PFSK-1 (cell line): ENCODE data around the gene KLC4.

ENCODE experiments used
- FOXP2 ChIP-seq: optimal IDR thresholded peaks from 2 replicates; pipeline ENCODE3; 2011; ENCODE audit warnings: borderline replicate concordance, control low read depth, inconsistent platforms; ENCODE audit not compliant: insufficient read depth; ENCODE audit errors: extremely low read length, extremely low read depth
- POLR2AphosphoS5 ChIP-seq: IDR thresholded peaks from 2 replicates; pipeline ENCODE4 v1.6.1; 2012; ENCODE audit warnings: low read depth, mild to moderate bottlenecking, control low read depth, low read length, moderate library complexity
- SIN3A ChIP-seq: IDR thresholded peaks from 2 replicates; pipeline ENCODE4 v1.6.1; 2012; ENCODE audit warnings: mild to moderate bottlenecking, low read length, moderate library complexity, borderline replicate concordance; ENCODE audit not compliant: insufficient read depth
- TAF1 ChIP-seq: IDR thresholded peaks from 2 replicates; pipeline ENCODE4 v1.6.1; 2012; ENCODE audit warnings: low read length, control low read depth, borderline replicate concordance; ENCODE audit not compliant: insufficient read depth
- TF ChIP-seq, protein P1 (sequence below), 2 experiments: IDR thresholded peaks; 2 replicates each; pipeline versions ENCODE4 v1.6.1 to v1.8.0; 2011 to 2012; ENCODE audit warnings: low read depth in 2 of 2, low read length in 2 of 2, control low read depth in 1 of 2, inconsistent platforms in 1 of 2, mild to moderate bottlenecking in 1 of 2, moderate library complexity in 1 of 2; ENCODE audit not compliant: insufficient read depth in 1 of 2

Gene KLC4

DNA sequence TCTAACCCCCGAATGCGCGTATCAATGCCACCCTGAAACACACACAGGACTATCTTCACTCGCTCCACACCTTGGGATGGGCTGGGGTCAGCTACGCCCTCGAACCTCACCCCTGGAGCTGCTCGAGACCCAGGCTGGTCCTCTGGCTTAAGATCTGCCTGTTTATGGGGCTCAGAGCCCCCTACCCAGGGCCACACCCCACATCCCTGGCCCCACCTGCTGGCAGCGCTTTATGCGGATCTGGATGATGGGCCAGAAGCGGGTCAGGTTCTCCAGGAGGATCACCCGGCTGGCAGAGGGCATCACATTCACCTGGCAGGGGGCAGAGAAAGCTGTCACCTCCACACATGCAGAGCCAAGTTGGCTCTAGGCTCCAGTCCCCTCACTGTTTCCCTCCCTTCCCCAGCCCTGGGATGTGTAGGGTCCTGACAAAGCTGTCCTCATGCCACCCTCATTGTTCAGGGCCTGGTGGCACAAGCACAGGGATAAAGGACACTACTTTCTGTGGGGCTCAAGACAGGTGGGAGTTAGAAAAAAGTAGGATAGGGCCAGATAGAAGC lies 14.0 kb upstream of the KLC4 start:
- TF ChIP-seq POLR2AphosphoS5: no peak
- no peak for TF ChIP-seq SIN3A
- no peak for TF ChIP-seq FOXP2
- no peak for TF ChIP-seq TAF1
- TF ChIP-seq, protein P1, sequence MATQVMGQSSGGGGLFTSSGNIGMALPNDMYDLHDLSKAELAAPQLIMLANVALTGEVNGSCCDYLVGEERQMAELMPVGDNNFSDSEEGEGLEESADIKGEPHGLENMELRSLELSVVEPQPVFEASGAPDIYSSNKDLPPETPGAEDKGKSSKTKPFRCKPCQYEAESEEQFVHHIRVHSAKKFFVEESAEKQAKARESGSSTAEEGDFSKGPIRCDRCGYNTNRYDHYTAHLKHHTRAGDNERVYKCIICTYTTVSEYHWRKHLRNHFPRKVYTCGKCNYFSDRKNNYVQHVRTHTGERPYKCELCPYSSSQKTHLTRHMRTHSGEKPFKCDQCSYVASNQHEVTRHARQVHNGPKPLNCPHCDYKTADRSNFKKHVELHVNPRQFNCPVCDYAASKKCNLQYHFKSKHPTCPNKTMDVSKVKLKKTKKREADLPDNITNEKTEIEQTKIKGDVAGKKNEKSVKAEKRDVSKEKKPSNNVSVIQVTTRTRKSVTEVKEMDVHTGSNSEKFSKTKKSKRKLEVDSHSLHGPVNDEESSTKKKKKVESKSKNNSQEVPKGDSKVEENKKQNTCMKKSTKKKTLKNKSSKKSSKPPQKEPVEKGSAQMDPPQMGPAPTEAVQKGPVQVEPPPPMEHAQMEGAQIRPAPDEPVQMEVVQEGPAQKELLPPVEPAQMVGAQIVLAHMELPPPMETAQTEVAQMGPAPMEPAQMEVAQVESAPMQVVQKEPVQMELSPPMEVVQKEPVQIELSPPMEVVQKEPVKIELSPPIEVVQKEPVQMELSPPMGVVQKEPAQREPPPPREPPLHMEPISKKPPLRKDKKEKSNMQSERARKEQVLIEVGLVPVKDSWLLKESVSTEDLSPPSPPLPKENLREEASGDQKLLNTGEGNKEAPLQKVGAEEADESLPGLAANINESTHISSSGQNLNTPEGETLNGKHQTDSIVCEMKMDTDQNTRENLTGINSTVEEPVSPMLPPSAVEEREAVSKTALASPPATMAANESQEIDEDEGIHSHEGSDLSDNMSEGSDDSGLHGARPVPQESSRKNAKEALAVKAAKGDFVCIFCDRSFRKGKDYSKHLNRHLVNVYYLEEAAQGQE (IDR thresholded peaks at IDR 0.05; ENCODE audit: insufficient read depth in 1 of 2, low read depth in 2 of 2, low read length in 2 of 2): no peak

DNA sequence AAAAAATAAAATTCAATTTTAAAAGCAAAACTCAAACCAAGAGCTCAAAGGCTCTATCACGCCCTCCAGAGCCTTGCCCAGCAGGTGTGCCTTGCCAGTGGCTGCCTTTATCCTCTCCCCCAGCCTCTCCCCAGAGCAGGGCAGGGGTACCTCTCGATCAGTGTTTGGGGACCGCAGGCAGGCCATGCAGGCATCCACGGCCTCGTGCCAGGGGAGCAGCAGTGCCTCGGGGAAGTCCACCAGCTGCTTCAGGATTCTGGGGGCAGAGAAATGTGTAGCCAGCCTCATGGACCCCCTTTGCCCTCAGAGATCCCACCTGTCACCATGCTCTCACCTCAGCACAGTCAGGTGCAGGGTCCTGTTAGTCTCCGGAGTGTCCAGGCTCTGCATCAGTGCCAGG lies 11.4 kb upstream of the KLC4 start:
- TF ChIP-seq FOXP2 (no peak), TAF1 (no peak), POLR2AphosphoS5 (no peak), SIN3A (no peak)
- TF ChIP-seq, protein P1 (IDR thresholded peaks at IDR 0.05; ENCODE audit: insufficient read depth in 1 of 2, low read depth in 2 of 2, low read length in 2 of 2): no peak

DNA sequence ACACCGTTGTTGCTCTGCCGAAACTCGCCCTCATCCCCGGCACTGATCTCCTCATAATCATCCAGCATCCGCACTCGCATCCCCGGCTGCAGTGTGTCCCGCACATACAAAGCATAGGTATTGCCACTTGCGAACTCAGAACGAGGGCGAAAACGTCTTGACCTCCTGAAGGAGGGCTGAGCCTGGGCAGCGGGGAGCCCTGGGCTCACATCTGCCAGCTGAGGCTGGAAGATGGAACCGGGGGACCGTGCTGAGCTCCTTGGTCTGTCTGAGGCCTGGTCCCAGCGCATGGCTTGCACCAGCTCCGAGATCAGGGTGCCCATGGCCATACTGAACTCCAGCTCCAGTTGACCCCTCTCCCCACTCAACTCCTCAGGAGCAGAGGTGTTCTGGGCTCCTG lies 8.4 kb upstream of the KLC4 start:
- no peak for TF ChIP-seq SIN3A
- TF ChIP-seq TAF1: no peak

DNA sequence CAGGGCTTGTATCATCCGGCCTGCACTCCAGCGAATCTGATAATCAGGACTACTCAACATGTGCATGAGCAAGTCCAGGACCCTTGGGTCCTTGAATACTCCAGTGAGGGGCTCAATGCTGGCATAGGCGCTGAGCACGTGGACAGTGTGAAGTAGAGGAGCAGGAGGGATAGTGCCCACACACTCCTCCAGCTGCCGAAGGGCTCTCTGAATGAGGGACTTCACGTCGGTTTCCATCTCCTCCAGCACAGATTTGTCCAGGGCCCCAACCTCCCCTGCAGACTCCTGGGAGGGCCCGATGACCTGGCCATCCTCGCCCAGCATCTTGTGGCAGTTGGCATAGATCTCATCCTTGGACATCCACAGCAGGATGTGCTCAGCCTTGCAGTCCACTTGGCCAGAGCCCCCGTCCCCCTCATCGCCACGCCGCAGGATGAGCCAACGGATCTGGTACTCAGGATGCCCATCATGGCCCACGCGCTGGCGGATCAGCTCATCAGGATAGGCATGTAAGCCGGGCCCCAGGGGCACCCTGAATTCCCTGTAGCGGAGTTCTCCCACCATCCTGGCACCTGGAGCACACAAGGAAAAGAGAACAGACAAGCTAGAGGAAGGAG lies 7.1 kb upstream of the KLC4 start:
- TF ChIP-seq FOXP2 (no peak), POLR2AphosphoS5 (no peak), SIN3A (no peak), TAF1 (no peak)
- TF ChIP-seq, protein P1 (IDR thresholded peaks at IDR 0.05; ENCODE audit: insufficient read depth in 1 of 2, low read depth in 2 of 2, low read length in 2 of 2): no peak

DNA sequence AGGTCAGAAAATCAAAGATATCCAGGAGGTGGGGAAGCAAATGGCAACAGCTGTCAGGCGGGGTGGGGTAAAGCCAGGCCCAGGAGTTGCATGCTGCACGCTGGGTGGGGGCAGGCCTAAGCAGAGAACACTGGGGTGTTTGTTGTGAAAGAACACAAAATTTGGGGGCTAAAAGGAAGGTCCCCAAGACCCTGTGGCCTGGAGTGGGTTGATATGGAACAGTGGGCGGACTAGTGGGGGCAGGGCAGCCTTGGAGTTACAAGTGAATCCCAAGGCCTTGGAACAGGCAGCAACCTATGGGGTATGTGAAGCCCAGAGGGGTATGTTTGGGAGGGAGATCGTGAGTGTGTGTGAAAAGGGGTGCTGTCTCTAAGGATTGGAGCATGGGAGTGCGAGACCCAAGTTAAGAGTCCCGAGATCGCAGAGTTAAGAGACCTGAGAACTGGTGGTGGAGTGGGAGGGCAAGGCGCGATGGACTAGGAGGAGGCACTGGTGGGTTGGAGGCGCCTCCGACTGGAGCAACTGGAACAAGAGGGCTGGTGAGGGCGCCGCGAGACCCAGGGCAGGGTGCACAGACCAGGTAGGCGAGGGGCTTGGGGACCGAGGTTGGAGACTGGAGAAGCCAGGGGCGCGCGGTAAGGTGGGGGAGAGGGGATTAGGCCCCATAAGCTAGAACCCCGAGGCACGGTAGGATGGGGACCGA lies 6.4 kb upstream of the KLC4 start:
- TF ChIP-seq FOXP2 (no peak), TAF1 (no peak), SIN3A (no peak), POLR2AphosphoS5 (no peak; the same call in 1 of the 2 replicates)
- TF ChIP-seq, protein P1 (IDR thresholded peaks at IDR 0.05; ENCODE audit: insufficient read depth in 1 of 2, low read depth in 2 of 2, low read length in 2 of 2): no peak
